Neural cell (in vitro differentiated cells): Measurements from ENCODE around the gene ZNF618. TPM values are rescaled to one million over a fixed set of nuclear protein-coding genes. Genes with fewer than 3 reads are reported as not detected.

ENCODE experiments used
- H2AFZ ChIP-seq: fragments of 200-600, 300-800 bp; sonication (generic), shearing (Covaris generic); 2 replicates; pipeline ENCODE4 v1.6.0; 2014; ENCODE audit warnings: low read depth, mild to moderate bottlenecking, antibody characterized with exemption, low read length, moderate library complexity
- H3F3A ChIP-seq: fragments of 200-600 bp; shearing (Covaris generic); 2 replicates; pipeline ENCODE4 v1.6.1; 2016; ENCODE audit warnings: mild to moderate bottlenecking, moderate library complexity, mixed read lengths, antibody characterized with exemption, low read length; ENCODE audit not compliant: insufficient read depth, poor library complexity, severe bottlenecking
- H3K27ac ChIP-seq: fragments of 200-600, 300-800 bp; sonication (generic), shearing (Covaris generic); 2 replicates; pipeline ENCODE4 v1.5.1; 2014; ENCODE audit warnings: mild to moderate bottlenecking, low read length, moderate library complexity
- H3K27me3 ChIP-seq: fragments of 300-800, 200-600 bp; sonication (generic), shearing (Covaris generic); 2 replicates; pipeline ENCODE4 v1.6.0; 2014; ENCODE audit warnings: mild to moderate bottlenecking, low read depth, low read length, moderate library complexity; ENCODE audit not compliant: insufficient read depth
- H3K36me3 ChIP-seq: fragments of 300-800, 200-600 bp; sonication (generic), shearing (Covaris generic); 2 replicates; pipeline ENCODE4 v1.5.1; 2014; ENCODE audit warnings: mild to moderate bottlenecking, antibody characterized with exemption, low read length, moderate library complexity; ENCODE audit not compliant: insufficient read depth
- H3K4me2 ChIP-seq: fragments of 300-800, 200-600 bp; sonication (generic), shearing (Covaris generic); 2 replicates; pipeline ENCODE4 v1.6.0; 2014; ENCODE audit warnings: mild to moderate bottlenecking, low read length
- H3K4me3 ChIP-seq: fragments of 300-800, 200-600 bp; sonication (generic), shearing (Covaris generic); 2 replicates; pipeline ENCODE4 v1.5.1; 2014; ENCODE audit warnings: mild to moderate bottlenecking, low read length, moderate library complexity
- H3K79me2 ChIP-seq: fragments of 200-600 bp; shearing (Covaris generic); replicated peaks from 2 replicates; pipeline ENCODE4 v1.6.0; 2014; ENCODE audit warnings: mild to moderate bottlenecking, low read length, moderate library complexity; ENCODE audit not compliant: insufficient read depth
- H3K9ac ChIP-seq: fragments of 300-800, 200-600 bp; sonication (generic), shearing (Covaris generic); 2 replicates; pipeline ENCODE4 v1.6.1; 2016; ENCODE audit warnings: mild to moderate bottlenecking, low read length, mixed read lengths
- H3K9me2 ChIP-seq: fragments of 200-600 bp; shearing (Covaris generic); 2 replicates; pipeline ENCODE4 v1.6.1; 2016; ENCODE audit warnings: mild to moderate bottlenecking, low read length, mixed read lengths; ENCODE audit not compliant: insufficient read depth
- H3K9me3 ChIP-seq: fragments of 200-600, 300-800 bp; sonication (generic), shearing (Covaris generic); 2 replicates; pipeline ENCODE4 v1.6.1; 2016; ENCODE audit warnings: mild to moderate bottlenecking, mixed run types, low read length, moderate library complexity, mixed read lengths
- H4K20me1 ChIP-seq: fragments of 200-600 bp; shearing (Covaris generic); 2 replicates; pipeline ENCODE4 v1.6.1; 2016; ENCODE audit warnings: mild to moderate bottlenecking, mixed run types; ENCODE audit not compliant: insufficient read depth
- CTCF ChIP-seq: fragments of 450-650 bp; IDR thresholded peaks from 2 replicates; pipeline ENCODE4 v1.5.1; 2014; ENCODE audit warnings: antibody characterized with exemption, mild to moderate bottlenecking, moderate library complexity; ENCODE audit not compliant: poor library complexity, severe bottlenecking
- EP300 ChIP-seq: fragments of 450-650 bp; conservative IDR thresholded peaks from 2 replicates; pipeline ENCODE4 v1.6.1; 2014; ENCODE audit warnings: antibody characterized with exemption, mild to moderate bottlenecking, moderate library complexity; ENCODE audit not compliant: poor library complexity, severe bottlenecking
- EZH2 ChIP-seq: fragments of 200-600, 300-800 bp; shearing (Covaris generic), sonication (generic); IDR thresholded peaks from 2 replicates; pipeline ENCODE4 v1.6.1; 2014; ENCODE audit warnings: antibody characterized with exemption, low read length, borderline replicate concordance, mild to moderate bottlenecking; ENCODE audit not compliant: insufficient read depth, poor library complexity, severe bottlenecking
- MXI1 ChIP-seq: fragments of 450-650 bp; conservative IDR thresholded peaks from 2 replicates; pipeline ENCODE4 v1.6.1; 2014; ENCODE audit warnings: antibody characterized with exemption, mild to moderate bottlenecking; ENCODE audit not compliant: poor library complexity, severe bottlenecking
- POLR2AphosphoS5 ChIP-seq: IDR thresholded peaks from 2 replicates; pipeline ENCODE4 v1.6.1; 2012
- RAD21 ChIP-seq: fragments of 450-650 bp; conservative IDR thresholded peaks from 2 replicates; pipeline ENCODE4 v1.6.1; 2014; ENCODE audit warnings: antibody characterized with exemption, mild to moderate bottlenecking, moderate library complexity
- REST ChIP-seq: IDR thresholded peaks from 2 replicates; pipeline ENCODE4 v1.6.1; 2012; ENCODE audit warnings: borderline replicate concordance
- SMC3 ChIP-seq: fragments of 450-650 bp; conservative IDR thresholded peaks from 2 replicates; pipeline ENCODE4 v1.6.1; 2014; ENCODE audit warnings: antibody characterized with exemption, mild to moderate bottlenecking, moderate library complexity; ENCODE audit not compliant: poor library complexity
- TAF1 ChIP-seq: IDR thresholded peaks from 2 replicates; pipeline ENCODE4 v1.6.1; 2012; ENCODE audit warnings: low read depth
- polyA plus RNA-seq: library from polyadenylated mRNA; depleted of rRNA; stranded (reverse); fragments of >200 nt; gene quantifications from 2 replicates; pipeline ENCODE4 v1.2.3, GENCODE V29; 2014

ZNF618 gene
- polyA plus RNA-seq, 1 donor from 2014 or later = 7.1 TPM

- Histone ChIP-seq H3K9me3 (no peaks in the 10 kb centered on the region), H3K27ac (no peak overlapping the region), H3K4me2 (no peak overlapping the region), H3K27me3 (no peaks in the 10 kb centered on the region), H2AFZ (no peak overlapping the region), H3K36me3 (no peaks in the 10 kb centered on the region), H3F3A (no peaks in the 10 kb centered on the region), H4K20me1 (no peaks in the 10 kb centered on the region), H3K9me2 (no peaks in the 10 kb centered on the region), H3K79me2 (no peaks in the 10 kb centered on the region), H3K4me3 (no peak overlapping the region), H3K9ac (no peak overlapping the region)
- no peak for TF ChIP-seq TAF1
- no peak for TF ChIP-seq MXI1
- TF ChIP-seq SMC3 = no peak
- no peak for TF ChIP-seq EZH2
Observed at GRCh38 chr9:113837334-113837733, 38.8 kb upstream of the ZNF618 start.

- no peaks in the 10 kb centered on the region for H3F3A ChIP-seq
- no peak overlapping the region for H2AFZ ChIP-seq
- no peak overlapping the region for H3K27ac ChIP-seq
- no peak overlapping the region for H3K9ac ChIP-seq
- no peak for TF ChIP-seq REST
- TF ChIP-seq SMC3 = no peak
- TF ChIP-seq EP300 = no peak
- no peak for TF ChIP-seq POLR2AphosphoS5
- no peak for TF ChIP-seq CTCF
- TF ChIP-seq TAF1 = no peak
- no peak for TF ChIP-seq MXI1
- no peak for TF ChIP-seq EZH2
- TF ChIP-seq RAD21 = no peak
- H3K79me2 ChIP-seq = no peaks in the 10 kb centered on the region
- H3K4me2 ChIP-seq = no peak overlapping the region
- no peaks in the 10 kb centered on the region for H3K9me2 ChIP-seq
- H3K9me3 ChIP-seq = no peaks in the 10 kb centered on the region
- H3K27me3 ChIP-seq = no peaks in the 10 kb centered on the region
- no peak overlapping the region for H3K4me3 ChIP-seq
- no peaks in the 10 kb centered on the region for H3K36me3 ChIP-seq
- H4K20me1 ChIP-seq = no peaks in the 10 kb centered on the region
Observed at GRCh38 chr9:113842086-113842485, 34.0 kb upstream of the ZNF618 start.

- Histone ChIP-seq H3K9me2 (no peaks in the 10 kb centered on the region), H2AFZ (no peak overlapping the region), H3K4me2 (no peak overlapping the region), H3K9me3 (no peaks in the 10 kb centered on the region), H3K4me3 (no peak overlapping the region), H3K27ac (no peak overlapping the region), H3K79me2 (no peaks in the 10 kb centered on the region), H3K27me3 (no peaks in the 10 kb centered on the region), H3K9ac (no peak overlapping the region), H3F3A (no peaks in the 10 kb centered on the region), H4K20me1 (no peaks in the 10 kb centered on the region), H3K36me3 (no peaks in the 10 kb centered on the region)
- TF ChIP-seq CTCF (no peak), EP300 (no peak), POLR2AphosphoS5 (no peak), SMC3 (no peak), TAF1 (no peak), RAD21 (no peak), REST (no peak), EZH2 (no peak), MXI1 (no peak)
Observed at GRCh38 chr9:113844466-113844865, 31.6 kb upstream of the ZNF618 start.
